K562 (cell line): ENCODE measurements around the gene CCSER1. TPM values are rescaled to one million over a fixed set of nuclear protein-coding genes. Genes with fewer than 3 reads are reported as not detected.

ENCODE experiments used
- ATAC-seq: fragments of 200-7000 bp; cut with Tn5 transposase; 3 replicates; pipeline ENCODE4 v1.9.1; 2020; ENCODE audit warnings: moderate library complexity
- BruUV-seq: library from RNA; stranded (reverse); fragments of 400-500 nt; replicated peaks from 2 replicates; lab custom pipeline; 2021; lab: Mats Ljungman, UMichigan
- CTCF ChIA-PET: fragments of 300-600 bp; formaldehyde crosslinking; extraction: SDS; loops from one replicate; lab custom pipeline; 2021; ENCODE audit warnings: low intra/inter-chr PET ratio; lab: Yijun Ruan, JAX
- POLR2A ChIA-PET: fragments of 300-600, 350-650 bp; sonication (Branson Sonifier 250); formaldehyde crosslinking; extraction: SDS; loops from one replicate; lab custom pipeline; 2021; ENCODE audit warnings: antibody characterized with exemption, inconsistent platforms; lab: Yijun Ruan, JAX
- DNase-seq, 4 experiments: peaks; one replicate each; pipeline versions ENCODE4 v3.0.0 to v3.0.0-alpha.2; 2011 to 2018; ENCODE audit warnings: low spot score in 3 of 4, mixed read lengths in 3 of 4; ENCODE audit errors: extremely low read depth in 1 of 4
- FAIRE-seq: peaks from 2 replicates; lab custom pipeline; 2011; peaks lifted over from hg19 to GRCh38; lab: Jason Lieb, UNC
- H2AFZ ChIP-seq: 2 replicates; pipeline ENCODE4 v1.6.0; 2011; ENCODE audit warnings: low read depth, low read length, control low read depth, inconsistent platforms
- H3K27ac ChIP-seq: fragments of 200-600 bp; 3 replicates; pipeline ENCODE4 v1.8.0; 2011; ENCODE audit warnings: low read depth, mild to moderate bottlenecking, control low read depth, inconsistent platforms, low read length, moderate library complexity, mixed read lengths; ENCODE audit errors: extremely low read depth
- H3K27me3 ChIP-seq, 2 experiments: fragments of 300-600 bp in 1 of 2; 2 replicates in 1 of 2; 3 replicates in 1 of 2; pipeline versions ENCODE4 v1.6.0 to v1.8.0; 2011; ENCODE audit warnings: inconsistent platforms in 2 of 2, low read length in 2 of 2, mild to moderate bottlenecking in 1 of 2, mixed read lengths in 1 of 2, moderate library complexity in 1 of 2; ENCODE audit not compliant: control insufficient read depth in 2 of 2, insufficient read depth in 2 of 2
- H3K36me3 ChIP-seq: fragments of 300-600 bp; 3 replicates; pipeline ENCODE4 v1.8.0; 2011; ENCODE audit warnings: mild to moderate bottlenecking, low read length, inconsistent platforms; ENCODE audit not compliant: control insufficient read depth, insufficient read depth
- H3K4me1 ChIP-seq, 2 experiments: fragments of 200-600 bp in 1 of 2; replicated peaks in 1 of 2; 2 replicates in 1 of 2; 3 replicates in 1 of 2; pipeline versions ENCODE4 v1.5.1 to v1.8.0; 2011; ENCODE audit warnings: inconsistent platforms in 2 of 2, low read length in 2 of 2, mild to moderate bottlenecking in 1 of 2, mixed read lengths in 1 of 2, moderate library complexity in 1 of 2; ENCODE audit not compliant: control insufficient read depth in 2 of 2, insufficient read depth in 2 of 2
- H3K4me2 ChIP-seq: 2 replicates; pipeline ENCODE4 v1.6.1; 2011; ENCODE audit warnings: low read length, control low read depth, inconsistent platforms, mixed read lengths; ENCODE audit not compliant: insufficient read depth
- H3K4me3 ChIP-seq: fragments of 200-600 bp; sonication (generic), shearing (Covaris generic); 2 replicates; pipeline ENCODE4 v1.5.1; 2016; ENCODE audit warnings: control low read depth, inconsistent platforms
- H3K79me2 ChIP-seq: fragments of 200-600 bp; 3 replicates; pipeline ENCODE4 v1.8.0; 2011; ENCODE audit warnings: low read length, inconsistent platforms; ENCODE audit not compliant: control insufficient read depth, insufficient read depth
- H3K9ac ChIP-seq, 2 experiments: 2 replicates each; pipeline versions ENCODE4 v1.6.0 to v1.6.1; 2011; ENCODE audit warnings: low read depth in 2 of 2, low read length in 2 of 2, control low read depth in 1 of 2, inconsistent platforms in 1 of 2, mild to moderate bottlenecking in 1 of 2, mixed read lengths in 1 of 2; ENCODE audit not compliant: insufficient read depth in 1 of 2
- H3K9me1 ChIP-seq: one replicate; pipeline ENCODE4 v1.6.0; 2011; ENCODE audit warnings: inconsistent platforms, mild to moderate bottlenecking, low read length, moderate library complexity; ENCODE audit not compliant: control insufficient read depth, insufficient read depth
- H3K9me3 ChIP-seq: replicated peaks from 2 replicates; pipeline ENCODE4 v1.5.1; 2011; ENCODE audit warnings: low read depth, low read length, inconsistent platforms; ENCODE audit not compliant: control insufficient read depth, insufficient read depth
- H4K20me1 ChIP-seq: replicated peaks from 2 replicates; pipeline ENCODE4 v1.6.1; 2011; ENCODE audit warnings: low read length, inconsistent platforms, mixed read lengths; ENCODE audit not compliant: control insufficient read depth, insufficient read depth
- CBX1 ChIP-seq: sonication (generic); IDR thresholded peaks from 2 replicates; pipeline ENCODE4 v1.6.1; 2016; ENCODE audit warnings: antibody characterized with exemption, low read depth, mild to moderate bottlenecking
- CREB3L1 ChIP-seq: fragments of 450-650 bp; IDR thresholded peaks from 2 replicates; pipeline ENCODE4 v1.6.1; 2014; ENCODE audit warnings: low read depth, mild to moderate bottlenecking, moderate library complexity, borderline replicate concordance
- CXXC5 ChIP-seq: fragments of 250-450 bp; sonication (Bioruptor Pico); IDR thresholded peaks from 2 replicates; pipeline ENCODE4 v1.8.0; 2022; ENCODE audit warnings: inconsistent platforms, mild to moderate bottlenecking, moderate library complexity
- DPF2 ChIP-seq: fragments of 450-650 bp; IDR thresholded peaks from 2 replicates; pipeline ENCODE4 v1.6.1; 2016
- JUN ChIP-seq, 2 experiments: sonication (generic) in 1 of 2; formaldehyde crosslinking in 1 of 2; IDR thresholded peaks; 2 replicates each; pipeline versions ENCODE4 v1.6.1 to v1.8.0; 2012 to 2022; ENCODE audit warnings: borderline replicate concordance in 2 of 2, mild to moderate bottlenecking in 2 of 2, improper control_type of control experiment in 1 of 2, low read depth in 1 of 2, low read length in 1 of 2, missing genetic modification reagents in 1 of 2
- MAFK ChIP-seq: IDR thresholded peaks from 2 replicates; pipeline ENCODE4 v1.6.1; 2011; ENCODE audit warnings: low read length, improper control_type of control experiment
- MCM3 ChIP-seq: fragments of 450-650 bp; IDR thresholded peaks from 2 replicates; pipeline ENCODE4 v1.6.1; 2016
- NELFE ChIP-seq: IDR thresholded peaks from 2 replicates; pipeline ENCODE4 v1.6.1; 2011; ENCODE audit warnings: mild to moderate bottlenecking; ENCODE audit not compliant: insufficient read depth, insufficient read length
- RBM39 ChIP-seq: fragments of 200-400 bp; formaldehyde crosslinking; optimal IDR thresholded peaks from 2 replicates; pipeline ENCODE3; 2018; ENCODE audit warnings: low read depth, low read length
- SNIP1 ChIP-seq: fragments of 450-650 bp; IDR thresholded peaks from 2 replicates; pipeline ENCODE4 v1.7.1; 2017; ENCODE audit warnings: low read depth, mild to moderate bottlenecking
- TCF7L2 ChIP-seq: fragments of 150-350 bp; IDR thresholded peaks from 2 replicates; pipeline ENCODE4 v1.6.1; 2016; ENCODE audit warnings: low read depth, mild to moderate bottlenecking, low read length, moderate library complexity
- ZNF436 ChIP-seq: fragments of 250-450, 450-650 bp; sonication (Bioruptor Pico); formaldehyde crosslinking; IDR thresholded peaks from 2 replicates; pipeline ENCODE4 v1.7.0; 2020; ENCODE audit warnings: mild to moderate bottlenecking
- ZNF589 ChIP-seq: fragments of 200-800 bp; sonication (Bioruptor generic); IDR thresholded peaks from 2 replicates; pipeline ENCODE4 v1.6.1; 2016; ENCODE audit warnings: low read depth, missing genetic modification characterization, missing compliant biosample characterization
- WGBS: fragments of 100-300 bp; shearing (Covaris generic); methylation state at CpG from one replicate; pipeline ENCODE4 v1.1.6; 2016; ENCODE audit warnings: low coverage, mixed read lengths; ENCODE audit not compliant: insufficient coverage; ENCODE audit errors: missing lambda C conversion rate; 5-methylcytosine and 5-hydroxymethylcytosine counted together
- in situ Hi-C: fragments of 300-500 bp; cut with MboI; formaldehyde crosslinking; loops from 4 replicates; pipeline ENCODE4 v1.15.0; 2018; ENCODE audit warnings: inconsistent platforms, mixed read lengths
- intact Hi-C: fragments of 100-400 bp; cut with micrococcal nuclease; formaldehyde crosslinking; loops from 2 replicates; pipeline ENCODE4 v1.14.2; 2022
- polyA plus RNA-seq, 8 experiments: library from polyadenylated mRNA; depleted of rRNA in 4 of 8; stranded (reverse) in 5 of 8; unstranded in 3 of 8; fragments of >200 nt; fragmentation: Nextera tagmentation in 2 of 8; fragmentation: Illumina TruSeq in 1 of 8; extraction: Ambion mirVana in 2 of 8; extraction: Trizol in 1 of 8; gene quantifications; 2 replicates each; pipeline versions ENCODE4 v1.2.1 to v1.2.3, GENCODE V29; 2011 to 2014; ENCODE audit warnings: inconsistent platforms in 1 of 8, missing spikeins in 1 of 8
- total RNA-seq, 7 experiments: library from RNA; depleted of rRNA in 6 of 7; stranded (reverse); fragments of >200 nt in 6 of 7; fragmentation: Illumina TruSeq in 2 of 7; extraction: Trizol in 2 of 7; gene quantifications; 2 replicates each; pipeline versions ENCODE4 v1.2.1 to v1.2.3, GENCODE V29; 2011 to 2021; ENCODE audit warnings: low replicate concordance in 1 of 7

Gene CCSER1
- total and polyA plus RNA-seq, 9 of the 15 experiments (the other 6 are each of a cell fraction or from before 2014, with no cell fraction given): not detected

- no peak for TF ChIP-seq NELFE
These were observed 852.4 kb downstream of the CCSER1 start (continued) for GRCh38 chr4:90979556-90979955.

- Histone ChIP-seq H3K79me2 (no peaks in the 10 kb centered on the region), H3K9ac (no peak overlapping the region), H3K9me1 (no peaks in the 10 kb centered on the region), H3K4me3 (no peak overlapping the region), H2AFZ (no peak overlapping the region), H4K20me1 (no peaks in the 10 kb centered on the region), H3K4me2 (no peak overlapping the region), H3K27me3 (no peaks in the 10 kb centered on the region), H3K9me3 (no peaks in the 10 kb centered on the region)
- CTCF ChIA-PET: no interaction called here
- no TSS peak for BruUV-seq
- ATAC-seq (no peak), DNase-seq (no peak)
- intact Hi-C loops: no loop called here
- TF ChIP-seq RBM39 (no peak), SNIP1 (no peak), ZNF589 (CRISPR knock-in tag) (no peak), ZNF436 (CRISPR knock-in tag) (no peak), DPF2 (no peak), MAFK (no peak), JUN (IDR thresholded peaks at IDR 0.05; ENCODE audit: borderline replicate concordance, low read depth, low read length) (no peak), JUN (CRISPR knock-in tag; IDR thresholded peaks at IDR 0.05; ENCODE audit: borderline replicate concordance) (no peak), MCM3 (no peak), CREB3L1 (no peak), TCF7L2 (no peak), CXXC5 (CRISPR knock-in tag) (no peak), CBX1 (no peak)
- TF ChIP-seq, all 486 proteins: peak for 0
- in situ Hi-C loops: no loop called here
- FAIRE-seq: no peak
- no peaks in the 10 kb centered on the region for H3K36me3 ChIP-seq
- WGBS: 0% methylated on average over 2 of the region's 2 CpGs
- POLR2A ChIA-PET: no interaction called here
- H3K4me1 ChIP-seq: no peaks in the 10 kb centered on the region
- no peak overlapping the region for H3K27ac ChIP-seq
These were observed 855.6 kb downstream of the CCSER1 start for GRCh38 chr4:90982813-90983212.
